HepG2 (cell line): Measurements from ENCODE around the gene NECTIN2. TPM values are rescaled to one million over a fixed set of nuclear protein-coding genes. Genes with fewer than 3 reads are reported as not detected.
A peak's percentile ranks its signal among the peaks of the same experiment; 100 is the strongest.

Experiments
- HNF4A ChIP-seq: sonication (generic); formaldehyde crosslinking; IDR thresholded peaks from 2 replicates; pipeline ENCODE4 v1.4.0; 2020; ENCODE audit warnings: missing genetic modification reagents
- KDM4B ChIP-seq: sonication (generic); formaldehyde crosslinking; IDR thresholded peaks from 2 replicates; pipeline ENCODE4 v1.4.0; 2020; ENCODE audit warnings: missing genetic modification reagents
- NFATC3 ChIP-seq: sonication (generic); formaldehyde crosslinking; IDR thresholded peaks from 2 replicates; pipeline ENCODE4 v1.5.1; 2020; ENCODE audit warnings: mild to moderate bottlenecking, missing genetic modification reagents
- PBX3 ChIP-seq: sonication (generic); formaldehyde crosslinking; IDR thresholded peaks from 2 replicates; pipeline ENCODE4 v1.8.1; 2023; ENCODE audit warnings: missing genetic modification reagents, inconsistent platforms, borderline replicate concordance
- PHF8 ChIP-seq: sonication (generic); formaldehyde crosslinking; IDR thresholded peaks from 2 replicates; pipeline ENCODE4 v1.5.0; 2020; ENCODE audit warnings: missing genetic modification reagents
- PLRG1 ChIP-seq: fragments of 450-650 bp; conservative IDR thresholded peaks from 2 replicates; pipeline ENCODE4 v1.6.1; 2016
- SMARCC2 ChIP-seq: fragments of 450-650 bp; IDR thresholded peaks from 2 replicates; pipeline ENCODE4 v1.6.1; 2017; ENCODE audit warnings: antibody characterized with exemption, mild to moderate bottlenecking
- SNAPC4 ChIP-seq: sonication (generic); formaldehyde crosslinking; IDR thresholded peaks from 2 replicates; pipeline ENCODE4 v1.4.0; 2020; ENCODE audit warnings: mild to moderate bottlenecking, missing genetic modification reagents
- U2AF2 ChIP-seq: fragments of 200-400 bp; formaldehyde crosslinking; IDR thresholded peaks from 2 replicates; pipeline ENCODE4 v1.6.1; 2017; ENCODE audit warnings: low read depth, mild to moderate bottlenecking, low read length
- XRCC5 ChIP-seq: fragments of 200-400 bp; formaldehyde crosslinking; optimal IDR thresholded peaks from 2 replicates; pipeline ENCODE3; 2017; ENCODE audit warnings: mild to moderate bottlenecking, low read length
- ZBTB37 ChIP-seq: sonication (generic); formaldehyde crosslinking; IDR thresholded peaks from 2 replicates; pipeline ENCODE4 v1.4.0; 2020; ENCODE audit warnings: mild to moderate bottlenecking, missing genetic modification reagents
- ZNF329 ChIP-seq: sonication (generic); formaldehyde crosslinking; IDR thresholded peaks from 2 replicates; pipeline ENCODE4 v1.9.0; 2021; ENCODE audit warnings: low read depth, mild to moderate bottlenecking, missing genetic modification reagents
- ZNF740 ChIP-seq: sonication (generic); formaldehyde crosslinking; IDR thresholded peaks from 2 replicates; pipeline ENCODE4 v1.4.0; 2020; ENCODE audit warnings: missing genetic modification reagents
- ZNF773 ChIP-seq: sonication (generic); formaldehyde crosslinking; IDR thresholded peaks from 2 replicates; pipeline ENCODE4 v1.4.0; 2020; ENCODE audit warnings: missing genetic modification reagents, borderline replicate concordance
- ZSCAN31 ChIP-seq: sonication (generic); formaldehyde crosslinking; IDR thresholded peaks from 2 replicates; pipeline ENCODE4 v1.5.0; 2020; ENCODE audit warnings: low read depth, mild to moderate bottlenecking, missing genetic modification reagents
- polyA plus RNA-seq, 8 experiments: library from polyadenylated mRNA; depleted of rRNA in 3 of 8; stranded (reverse) in 7 of 8; unstranded in 1 of 8; fragments of >200 nt; fragmentation: Illumina TruSeq in 4 of 8; extraction: Trizol in 4 of 8; gene quantifications; 2 replicates each; pipeline versions ENCODE4 v1.2.1 to v1.2.3, GENCODE V29; 2011 to 2016; ENCODE audit warnings: low read depth in 4 of 8, missing spikeins in 1 of 8, mixed read lengths in 1 of 8; ENCODE audit not compliant: insufficient read depth in 1 of 8
- total RNA-seq, 5 experiments: library from RNA; depleted of rRNA; stranded (reverse); fragments of >200 nt; fragmentation: Illumina TruSeq; extraction: Trizol; gene quantifications; 2 replicates each; pipeline ENCODE4 v1.2.3, GENCODE V29; 2016; ENCODE audit warnings: low read depth in 1 of 5
- TF ChIP-seq, protein P1 (sequence below): IDR thresholded peaks from 2 replicates; pipeline ENCODE4 v1.6.1; 2016; ENCODE audit warnings: low read depth, control low read depth
- TF ChIP-seq, protein P2 (sequence below): sonication (generic); formaldehyde crosslinking; IDR thresholded peaks from 2 replicates; pipeline ENCODE4 v1.9.0; 2022; ENCODE audit warnings: missing genetic modification reagents, mild to moderate bottlenecking, borderline replicate concordance
- TF ChIP-seq, protein P3 (sequence below): sonication (generic); formaldehyde crosslinking; IDR thresholded peaks from 2 replicates; pipeline ENCODE4 v1.5.1; 2020; ENCODE audit warnings: mild to moderate bottlenecking, missing genetic modification reagents, moderate library complexity

The NECTIN2 gene
- total and polyA plus RNA-seq, 2 of the 13 experiments (the other 11 are each of a cell fraction or from before 2014, with no cell fraction given) = 75.4 to 114 TPM

- TF ChIP-seq SNAPC4 (CRISPR knock-in tag) = 0 out of 2 replicates have a peak, but pooled peaks have one; percentile 37
- TF ChIP-seq ZNF329 = no peak
- 0 out of 2 replicates have a peak, but pooled peaks have one; percentile 28 for TF ChIP-seq ZSCAN31 (CRISPR knock-in tag)
- TF ChIP-seq ZNF740 = no peak; the same call in 1 of the 2 replicates
- peak; percentile 39 for TF ChIP-seq XRCC5
- TF ChIP-seq HNF4A = peak; percentile 70
- TF ChIP-seq, protein P1, sequence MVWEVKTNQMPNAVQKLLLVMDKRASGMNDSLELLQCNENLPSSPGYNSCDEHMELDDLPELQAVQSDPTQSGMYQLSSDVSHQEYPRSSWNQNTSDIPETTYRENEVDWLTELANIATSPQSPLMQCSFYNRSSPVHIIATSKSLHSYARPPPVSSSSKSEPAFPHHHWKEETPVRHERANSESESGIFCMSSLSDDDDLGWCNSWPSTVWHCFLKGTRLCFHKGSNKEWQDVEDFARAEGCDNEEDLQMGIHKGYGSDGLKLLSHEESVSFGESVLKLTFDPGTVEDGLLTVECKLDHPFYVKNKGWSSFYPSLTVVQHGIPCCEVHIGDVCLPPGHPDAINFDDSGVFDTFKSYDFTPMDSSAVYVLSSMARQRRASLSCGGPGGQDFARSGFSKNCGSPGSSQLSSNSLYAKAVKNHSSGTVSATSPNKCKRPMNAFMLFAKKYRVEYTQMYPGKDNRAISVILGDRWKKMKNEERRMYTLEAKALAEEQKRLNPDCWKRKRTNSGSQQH (CRISPR knock-in tag) = no peak
- no peak for TF ChIP-seq ZNF773 (CRISPR knock-in tag)
- TF ChIP-seq, protein P2, sequence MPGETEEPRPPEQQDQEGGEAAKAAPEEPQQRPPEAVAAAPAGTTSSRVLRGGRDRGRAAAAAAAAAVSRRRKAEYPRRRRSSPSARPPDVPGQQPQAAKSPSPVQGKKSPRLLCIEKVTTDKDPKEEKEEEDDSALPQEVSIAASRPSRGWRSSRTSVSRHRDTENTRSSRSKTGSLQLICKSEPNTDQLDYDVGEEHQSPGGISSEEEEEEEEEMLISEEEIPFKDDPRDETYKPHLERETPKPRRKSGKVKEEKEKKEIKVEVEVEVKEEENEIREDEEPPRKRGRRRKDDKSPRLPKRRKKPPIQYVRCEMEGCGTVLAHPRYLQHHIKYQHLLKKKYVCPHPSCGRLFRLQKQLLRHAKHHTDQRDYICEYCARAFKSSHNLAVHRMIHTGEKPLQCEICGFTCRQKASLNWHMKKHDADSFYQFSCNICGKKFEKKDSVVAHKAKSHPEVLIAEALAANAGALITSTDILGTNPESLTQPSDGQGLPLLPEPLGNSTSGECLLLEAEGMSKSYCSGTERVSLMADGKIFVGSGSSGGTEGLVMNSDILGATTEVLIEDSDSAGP (CRISPR knock-in tag) = 0 out of 2 replicates have a peak, but pooled peaks have one; percentile 34
- peak; percentile 47 for TF ChIP-seq PHF8 (CRISPR knock-in tag)
- peak; percentile 62; the same call in 1 of the 2 replicates for TF ChIP-seq KDM4B (CRISPR knock-in tag)
- TF ChIP-seq PLRG1 = no peak
- TF ChIP-seq SMARCC2 = no peak
- TF ChIP-seq PBX3 (CRISPR knock-in tag) = no peak
- TF ChIP-seq NFATC3 (CRISPR knock-in tag) = no peak
- TF ChIP-seq, protein P3, sequence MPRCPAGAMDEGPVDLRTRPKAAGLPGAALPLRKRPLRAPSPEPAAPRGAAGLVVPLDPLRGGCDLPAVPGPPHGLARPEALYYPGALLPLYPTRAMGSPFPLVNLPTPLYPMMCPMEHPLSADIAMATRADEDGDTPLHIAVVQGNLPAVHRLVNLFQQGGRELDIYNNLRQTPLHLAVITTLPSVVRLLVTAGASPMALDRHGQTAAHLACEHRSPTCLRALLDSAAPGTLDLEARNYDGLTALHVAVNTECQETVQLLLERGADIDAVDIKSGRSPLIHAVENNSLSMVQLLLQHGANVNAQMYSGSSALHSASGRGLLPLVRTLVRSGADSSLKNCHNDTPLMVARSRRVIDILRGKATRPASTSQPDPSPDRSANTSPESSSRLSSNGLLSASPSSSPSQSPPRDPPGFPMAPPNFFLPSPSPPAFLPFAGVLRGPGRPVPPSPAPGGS (CRISPR knock-in tag) = no peak
- TF ChIP-seq ZBTB37 = no peak; the same call in 1 of the 2 replicates
- no peak for TF ChIP-seq U2AF2
Measured at GRCh38 chr19:44796701-44797115, 49.4 kb upstream of the NECTIN2 start (continued).
